ENCODE measurements around the gene PPP4R2. TPM values are rescaled to one million over a fixed set of nuclear protein-coding genes. Genes with fewer than 3 reads are reported as not detected.

PPP4R2 gene
- total and polyA plus RNA-seq, 2 of the 4 experiments (the other 2 are of a cell fraction): 13.5 to 31.4 TPM

GRCh38 chr3:73098026-73098425 is 101.4 kb downstream of the PPP4R2 start:
- dilution Hi-C loops (cut with HindIII; ENCODE audit: low sequenced_read_pairs, unreplicated experiment): no loop called here

More at GRCh38 chr3:73098026-73098425, 101.4 kb downstream of the PPP4R2 start:
- intact Hi-C loops (cut with micrococcal nuclease): loop anchor here (5.0 kb wide), 1 partner anchor 754 kb away; no protein-coding TSS in a partner anchor
- Histone ChIP-seq H3K14ac (replicated peaks; ENCODE audit: low read depth, low read length) (no peak overlapping the region), H3K9me3 (ENCODE audit: control insufficient read depth, insufficient read depth, low read length) (0 out of 2 replicates have a peak, but pooled peaks cover 2% of the 10 kb centered on the region), H3K27me3 (ENCODE audit: control insufficient read depth, insufficient read depth, low read length) (peaks cover 7% of the 10 kb centered on the region; the same call in 1 of the 2 replicates), H3K9me1 (ENCODE audit: insufficient read depth, low read length) (no peaks in the 10 kb centered on the region), H3K23ac (ENCODE audit: low read depth, low read length) (no peak overlapping the region), H4K20me1 (ENCODE audit: insufficient read depth, low read length) (no peaks in the 10 kb centered on the region), H2BK5ac (ENCODE audit: low read depth, low read length, poor library complexity, severe bottlenecking) (no peak overlapping the region), H3K4me1 (ENCODE audit: control insufficient read depth, insufficient read depth, low read length) (no peaks in the 10 kb centered on the region), H3K9ac (ENCODE audit: low read depth, low read length) (no peak overlapping the region), H2BK20ac (ENCODE audit: low read depth, low read length) (no peak overlapping the region), H3K4me3 (ENCODE audit: insufficient read depth, low read depth, low read length) (no peak overlapping the region), H3K79me1 (ENCODE audit: low read depth in 1 of 2, low read length in 2 of 2) (no peaks in the 10 kb centered on the region), H2BK120ac (ENCODE audit: low read depth, low read length) (no peak overlapping the region), H2AK9ac (replicated peaks; ENCODE audit: low read depth, low read length, poor library complexity) (no peak overlapping the region), H2AFZ (replicated peaks; ENCODE audit: low read length, poor library complexity) (no peak overlapping the region), H3K18ac (ENCODE audit: low read depth, low read length) (no peak overlapping the region), H4K8ac (ENCODE audit: low read depth in 2 of 2, low read length in 2 of 2) (no peak overlapping the region), H4K91ac (ENCODE audit: insufficient read depth, low read depth, low read length) (no peak overlapping the region), H3K4me2 (ENCODE audit: low read depth, low read length) (no peak overlapping the region), H3K56ac (ENCODE audit: extremely low read depth, insufficient read depth, low read length) (no peak overlapping the region), H3K4ac (ENCODE audit: low read depth, low read length) (no peak overlapping the region), H2BK15ac (ENCODE audit: low read depth, low read length) (no peak overlapping the region), H2AK5ac (ENCODE audit: low read depth, low read length) (no peak overlapping the region), H3K36me3 (ENCODE audit: control insufficient read depth, insufficient read depth, low read length) (no peaks in the 10 kb centered on the region), H4K5ac (ENCODE audit: low read depth, low read length) (no peak overlapping the region), H3K27ac (ENCODE audit: insufficient read depth, low read length) (no peak overlapping the region)
- no peak for ATAC-seq (ENCODE audit: low read depth)
- BruUV-seq (replicated peaks): no TSS peak
- WGBS, 2 experiments (ENCODE audit: extremely low coverage in 2 of 2, insufficient read length in 1 of 2): no CpG with 5 or more reads among the region's 2 CpGs
- ChIA-PET POLR2A (ENCODE audit: unreplicated experiment) (no interaction called here), CTCF (no interaction called here)
- no peak for DNase-seq
- in situ Hi-C loops (cut with MboI; ENCODE audit: low sequenced_read_pairs): loop anchor here (25.0 kb wide), 2 partner anchors 661 to 1211 kb away; partner anchors contain the start of gene RYBP
- no peak for TF ChIP-seq CEBPB (IDR thresholded peaks at IDR 0.05; ENCODE audit: low read depth, low read length)
- TF ChIP-seq BHLHE40 (IDR thresholded peaks at IDR 0.05; ENCODE audit: low read depth, low read length): no peak
- TF ChIP-seq CHD1 (IDR thresholded peaks at IDR 0.05; ENCODE audit: low read depth, low read length): no peak
- no peak for TF ChIP-seq CTCF (conservative IDR thresholded peaks at IDR 0.05; ENCODE audit: low read depth, low read length)
- no peak for TF ChIP-seq USF2 (IDR thresholded peaks at IDR 0.05; ENCODE audit: low read depth, low read length)
- no peak for TF ChIP-seq ELK1 (IDR thresholded peaks at IDR 0.05; ENCODE audit: borderline replicate concordance, low read depth, low read length)
- TF ChIP-seq SMC3 (IDR thresholded peaks at IDR 0.05; ENCODE audit: low read depth, low read length): no peak
- no peak for TF ChIP-seq NFE2L2 (IDR thresholded peaks at IDR 0.05; ENCODE audit: low read depth, low read length)
- TF ChIP-seq MAFK (IDR thresholded peaks at IDR 0.05; ENCODE audit: low read depth, low read length): no peak
